NCI-H82 treated with DMSO at 0.1 percent for 48 hours (cell line): Measurements from ENCODE around the gene MEGF6.

Source experiments
- DNase-seq: peaks from one replicate; lab custom pipeline; 2025; ENCODE audit not compliant: unreplicated experiment; lab: John Stamatoyannopoulos, UW

Gene MEGF6

GRCh38 chr1:3541465-3541864 lies 69.8 kb downstream of the MEGF6 start:
- DNase-seq: no peak

GRCh38 chr1:3540876-3541275 lies 70.4 kb downstream of the MEGF6 start:
- no peak for DNase-seq

- no peak for DNase-seq
Measured at GRCh38 chr1:3539707-3540425, 71.4 kb downstream of the MEGF6 start.

DNA sequence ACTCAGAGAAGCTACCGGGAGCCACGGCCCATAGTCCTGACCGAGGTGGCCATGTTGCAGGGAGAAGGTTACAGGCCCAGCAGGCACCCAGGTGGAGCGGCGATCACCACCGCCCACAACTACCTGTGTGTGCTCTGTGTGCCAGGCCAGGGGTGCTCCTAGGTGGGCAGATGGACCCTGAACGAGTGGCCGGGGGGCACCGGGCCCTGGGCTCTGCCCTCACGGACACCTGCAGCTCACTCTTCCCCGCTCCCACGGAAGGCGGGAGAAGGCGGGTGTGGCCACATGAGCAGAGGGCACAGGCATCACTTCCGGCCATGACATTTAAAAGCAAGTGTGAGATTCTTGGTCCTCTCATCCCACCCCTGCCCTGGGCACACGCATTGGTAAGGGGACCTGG lies 73.9 kb downstream of the MEGF6 start:
- no peak for DNase-seq

- DNase-seq: no peak
Measured at GRCh38 chr1:3536420-3537195, 74.7 kb downstream of the MEGF6 start.

DNA sequence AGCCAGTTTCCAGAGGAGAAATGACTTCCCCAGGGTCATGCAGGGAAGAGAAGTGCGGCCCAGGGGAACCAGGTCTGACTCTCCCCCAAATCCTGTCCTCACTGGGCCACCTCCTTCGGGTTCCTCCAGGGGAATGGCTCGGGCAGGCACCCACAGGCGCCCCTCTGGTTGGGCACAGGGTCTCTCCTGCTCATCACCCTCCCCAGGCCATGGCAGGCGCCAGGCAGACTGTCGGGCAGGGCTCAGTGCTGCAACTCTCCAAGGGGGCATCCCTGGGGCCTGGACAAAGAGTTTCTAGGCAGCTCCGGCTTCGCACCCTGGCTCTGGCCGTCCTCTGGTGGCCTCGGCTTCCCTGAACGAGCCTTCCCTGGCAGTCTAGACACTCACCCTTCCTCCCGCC lies 75.6 kb downstream of the MEGF6 start:
- DNase-seq: no peak

DNA sequence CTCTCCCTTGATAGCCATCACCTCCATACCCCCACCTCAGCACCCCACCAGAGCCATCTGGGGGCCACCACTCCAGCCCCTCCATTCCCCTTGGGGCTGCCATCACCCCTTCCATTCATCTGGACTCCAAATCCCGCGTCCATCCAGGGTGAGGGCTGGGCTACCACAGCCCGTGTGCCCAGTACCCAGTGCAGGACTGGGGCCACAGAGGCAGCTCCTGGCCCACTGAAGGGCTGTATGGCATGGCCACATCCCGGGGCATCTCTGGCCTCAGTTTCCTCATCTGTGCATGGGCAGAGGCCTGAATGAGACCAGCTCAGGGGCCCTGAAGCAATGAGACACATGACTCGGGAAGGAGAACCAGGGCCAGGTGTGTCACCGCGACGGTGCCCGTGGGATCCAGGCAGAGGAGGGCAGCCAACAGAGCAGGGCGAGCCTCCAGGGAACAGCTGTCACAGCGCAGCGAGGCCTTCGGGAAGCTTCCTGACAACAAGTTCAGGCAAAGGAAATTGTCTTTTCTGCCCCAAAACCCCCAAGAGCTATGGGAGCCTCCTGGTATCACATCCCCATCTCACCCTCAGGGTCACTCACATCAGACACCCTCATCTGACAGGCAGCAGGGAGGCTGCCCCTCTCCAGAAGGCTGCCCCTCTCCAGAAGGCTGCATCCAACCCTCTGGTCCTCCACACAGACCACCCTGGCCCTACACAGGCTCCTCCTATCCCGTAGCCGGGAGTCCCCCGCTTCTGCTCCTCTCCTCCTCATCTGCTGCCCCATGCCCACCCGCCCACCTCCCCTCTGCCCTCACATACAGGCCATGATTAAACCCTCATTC lies 76.3 kb downstream of the MEGF6 start:
- no peak for DNase-seq

GRCh38 chr1:3533067-3534048 lies 78.0 kb downstream of the MEGF6 start:
- no peak for DNase-seq

DNA sequence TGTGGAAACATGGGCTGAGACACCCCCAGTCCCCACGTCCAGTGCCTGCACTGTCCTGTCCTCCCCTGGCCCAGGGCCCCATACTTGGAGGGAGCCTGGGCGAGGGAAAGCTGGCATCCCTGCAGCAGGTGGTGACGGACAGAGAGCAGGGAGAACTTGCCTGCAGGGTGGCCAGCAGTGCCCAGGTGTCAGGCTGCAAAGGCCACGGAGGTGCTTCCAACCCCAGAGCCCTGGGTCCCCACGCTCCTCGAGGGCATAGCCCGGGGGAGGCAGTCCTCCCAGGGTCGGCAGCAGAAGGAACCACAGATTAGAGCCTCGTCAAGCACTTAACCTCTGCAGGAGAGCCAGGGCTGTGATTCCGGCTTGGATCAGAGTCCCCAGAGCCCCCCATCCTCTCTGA lies 79.4 kb downstream of the MEGF6 start:
- DNase-seq: no peak

- DNase-seq: no peak
Measured at GRCh38 chr1:3530926-3531818, 80.1 kb downstream of the MEGF6 start.

DNA sequence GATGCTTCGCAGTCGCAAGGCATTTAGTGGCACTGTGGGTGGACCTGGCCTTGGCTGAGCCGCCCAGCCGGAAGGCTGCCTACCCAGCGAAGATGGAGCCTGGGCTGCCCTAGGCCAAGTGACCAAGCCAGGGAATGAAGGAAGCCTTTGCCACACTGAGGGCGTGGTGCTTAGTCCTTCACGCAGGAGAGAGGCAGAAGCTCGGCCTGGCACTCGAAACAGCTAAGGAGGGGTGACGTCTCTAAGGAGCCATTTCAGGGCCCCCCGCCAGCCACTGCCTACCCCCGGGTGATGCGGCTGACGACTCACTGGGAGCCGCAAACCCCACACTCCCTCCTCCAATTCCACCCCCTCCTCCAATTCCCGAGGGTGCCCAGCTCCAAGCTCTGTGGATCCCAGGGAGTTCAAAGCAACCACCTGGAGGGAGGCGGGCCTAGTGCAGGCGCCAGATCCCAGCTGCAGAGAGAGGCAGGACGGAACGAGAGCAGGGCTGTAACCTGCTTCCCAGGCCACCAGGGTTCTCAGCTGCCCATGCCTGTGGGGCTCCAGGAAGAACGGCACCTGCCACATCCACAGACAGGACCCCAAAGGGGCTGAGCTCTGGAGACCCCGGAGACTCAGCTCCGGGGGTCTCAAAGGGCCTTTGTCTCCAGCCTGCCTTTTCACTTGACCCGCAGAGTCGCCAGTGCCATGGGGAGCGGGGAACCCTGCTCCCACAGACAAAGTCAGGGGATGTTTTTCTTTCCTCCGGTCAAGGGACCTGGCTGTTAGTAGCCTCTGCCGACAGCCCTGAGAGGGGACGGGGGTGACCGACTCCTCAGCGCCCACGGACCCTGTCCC lies 81.0 kb downstream of the MEGF6 start:
- DNase-seq: no peak

DNA sequence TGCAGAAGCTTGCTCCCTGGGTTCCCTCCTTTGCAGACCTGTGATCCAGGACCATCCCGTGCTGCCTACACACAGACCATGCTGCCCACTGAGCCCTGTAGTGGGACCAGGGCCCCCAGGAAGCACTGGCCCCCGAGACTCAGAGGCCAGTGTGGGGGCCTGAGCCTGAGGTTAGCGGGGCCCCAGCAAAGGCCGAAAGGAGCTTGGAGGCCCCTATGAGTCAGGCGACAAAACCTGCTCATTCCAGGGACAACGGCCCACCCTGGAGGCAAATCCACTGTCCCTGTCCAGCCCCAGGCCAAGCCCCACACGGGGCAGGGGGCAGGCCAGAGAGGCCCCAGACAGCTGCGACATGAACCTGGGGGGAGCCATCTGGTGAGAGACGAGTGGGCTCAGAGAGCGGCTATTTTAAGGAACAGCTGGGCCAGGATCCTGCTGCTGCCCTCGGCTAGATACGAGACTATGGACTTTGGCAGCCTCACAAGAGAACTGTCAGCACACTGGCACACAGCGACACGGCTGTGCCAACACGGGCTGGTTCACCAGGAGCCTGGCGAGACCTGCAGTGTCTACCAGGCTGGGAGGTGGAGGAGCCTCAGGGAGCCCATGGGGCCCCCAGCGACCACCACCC lies 82.1 kb downstream of the MEGF6 start:
- no peak for DNase-seq

DNA sequence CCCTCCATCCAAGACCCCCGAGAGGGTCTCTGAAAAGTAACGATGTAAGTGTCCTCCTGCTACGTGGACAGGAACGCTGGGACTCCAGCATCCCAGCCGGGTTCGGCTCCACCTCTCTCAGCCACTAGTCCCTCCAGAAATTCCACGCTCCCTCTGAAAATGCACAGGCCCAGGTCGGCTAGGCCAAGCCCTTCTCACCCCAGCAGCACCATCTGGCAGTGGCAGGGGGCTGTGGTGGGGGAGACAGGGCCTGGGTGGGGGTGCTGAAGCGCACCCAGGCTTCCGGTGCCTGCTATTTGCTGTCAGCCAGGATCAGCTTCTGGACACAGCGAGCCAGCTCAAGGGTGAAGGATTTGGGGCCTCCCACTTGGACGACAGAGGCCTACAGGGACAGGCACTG lies 83.5 kb downstream of the MEGF6 start:
- DNase-seq: no peak

DNA sequence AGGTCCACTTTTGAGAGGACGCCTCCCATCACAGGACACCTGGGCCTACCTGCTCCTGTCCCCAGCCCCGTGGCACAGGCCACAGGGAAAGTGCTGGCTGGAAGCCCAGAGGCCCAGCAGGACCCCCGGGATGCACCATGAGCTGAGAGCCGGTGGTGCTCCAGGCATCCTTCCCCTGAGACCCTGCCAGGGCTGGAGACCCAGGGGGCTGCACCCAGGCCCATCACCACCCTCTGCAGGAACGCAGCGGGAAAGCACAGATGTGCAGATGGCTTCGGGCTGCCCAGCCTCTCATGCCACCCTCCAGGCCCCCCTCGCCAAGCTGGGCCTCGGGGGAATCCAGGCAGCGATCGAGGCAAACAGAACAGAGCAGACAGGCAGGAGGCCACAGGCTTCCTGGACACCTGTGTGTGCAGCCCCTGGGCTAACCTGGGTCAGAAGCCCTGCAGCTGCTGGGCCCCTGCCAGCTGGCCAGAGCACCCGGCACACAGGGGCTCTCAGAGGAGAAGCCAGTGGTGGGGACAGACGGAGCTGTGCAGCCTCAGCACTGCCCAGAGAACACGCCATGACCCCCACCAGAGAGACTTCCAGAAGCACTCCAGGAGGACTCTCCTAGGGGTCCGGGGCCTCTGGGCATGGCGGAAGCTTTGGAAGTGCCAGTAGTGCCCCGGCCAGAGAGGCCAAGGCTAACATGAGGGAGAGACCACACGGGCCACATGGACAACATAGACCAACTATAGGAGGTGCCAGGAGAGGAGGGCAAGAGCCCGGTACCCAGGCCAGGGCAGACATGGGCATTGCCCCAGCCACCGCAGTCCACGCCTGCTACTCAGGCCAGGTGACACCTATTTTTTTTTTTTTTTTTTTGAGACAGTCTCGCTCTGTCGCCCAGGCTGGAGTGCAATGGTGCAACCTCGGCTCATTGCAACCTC lies 85.5 kb downstream of the MEGF6 start:
- DNase-seq: no peak

- DNase-seq: no peak
Measured at GRCh38 chr1:3524556-3525203, 86.6 kb downstream of the MEGF6 start.

DNA sequence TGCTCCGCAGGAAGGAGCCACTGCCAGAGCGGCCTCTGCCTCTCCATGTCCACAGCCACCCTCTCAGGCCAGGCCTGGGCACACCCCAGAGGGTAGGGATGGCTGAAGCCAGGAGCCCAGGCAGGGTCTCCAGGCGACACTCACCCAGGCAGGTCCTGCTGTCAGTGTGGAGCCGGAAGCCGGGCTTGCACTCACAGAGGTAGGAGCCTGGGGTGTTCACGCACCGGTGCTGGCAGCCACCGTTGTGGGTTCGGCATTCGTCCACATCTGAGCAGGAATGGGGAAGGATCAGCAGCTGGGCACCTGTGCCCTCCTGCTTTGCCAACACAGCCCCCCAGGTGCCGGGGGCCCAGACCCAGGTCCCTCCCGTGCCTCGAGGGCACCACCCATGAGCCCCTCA lies 87.3 kb downstream of the MEGF6 start:
- DNase-seq: no peak
